K562 (cell line): Measurements from ENCODE around the gene LAP3. TPM values are rescaled to one million over a fixed set of nuclear protein-coding genes. Genes with fewer than 3 reads are reported as not detected.

Experiments used
- GATA2 ChIP-seq: sonication (generic); formaldehyde crosslinking; IDR thresholded peaks from 2 replicates; pipeline ENCODE4 v1.4.0; 2020; ENCODE audit warnings: mild to moderate bottlenecking, missing genetic modification reagents
- GTF2E2 ChIP-seq: fragments of 200-800 bp; sonication (Bioruptor generic); IDR thresholded peaks from 2 replicates; pipeline ENCODE4 v1.6.1; 2016; ENCODE audit warnings: missing genetic modification characterization, missing compliant biosample characterization
- REST ChIP-seq, 2 experiments: fragments of 450-650 bp; formaldehyde crosslinking in 1 of 2; IDR thresholded peaks; 2 replicates each; pipeline versions ENCODE4 v1.4.0 to v1.6.1; 2014 to 2020; ENCODE audit warnings: mild to moderate bottlenecking in 2 of 2, borderline replicate concordance in 1 of 2, low read depth in 1 of 2
- RFX5 ChIP-seq: IDR thresholded peaks from 2 replicates; pipeline ENCODE4 v1.6.1; 2011; ENCODE audit warnings: low read depth, mild to moderate bottlenecking, improper control_type of control experiment, low read length
- TRIM25 ChIP-seq: fragments of 450-650 bp; IDR thresholded peaks from 2 replicates; pipeline ENCODE4 v1.7.0; 2016; ENCODE audit warnings: borderline replicate concordance
- ZNF197 ChIP-seq: fragments of 200-800 bp; sonication (Bioruptor generic); IDR thresholded peaks from 2 replicates; pipeline ENCODE4 v1.6.1; 2016; ENCODE audit warnings: low read depth, missing genetic modification characterization, missing compliant biosample characterization
- ZNF324 ChIP-seq: fragments of 250-450 bp; sonication (Bioruptor Pico); IDR thresholded peaks from 2 replicates; pipeline ENCODE4 v1.4.0; 2020; ENCODE audit warnings: mild to moderate bottlenecking
- ZNF518B ChIP-seq: fragments of 250-450 bp; sonication (Bioruptor Pico); IDR thresholded peaks from 2 replicates; pipeline ENCODE4 v1.5.0; 2021; ENCODE audit warnings: mild to moderate bottlenecking, moderate library complexity
- ZNF639 ChIP-seq, 2 experiments: fragments of 200-800 bp in 1 of 2; sonication (Bioruptor generic) in 1 of 2; sonication (generic) in 1 of 2; formaldehyde crosslinking in 1 of 2; IDR thresholded peaks in 1 of 2; conservative IDR thresholded peaks in 1 of 2; 2 replicates each; pipeline versions ENCODE4 v1.5.0 to v1.6.1; 2016 to 2020; ENCODE audit warnings: missing compliant biosample characterization in 1 of 2, missing genetic modification characterization in 1 of 2, missing genetic modification reagents in 1 of 2
- ZNF764 ChIP-seq: fragments of 250-450 bp; sonication (Bioruptor Pico); IDR thresholded peaks from 2 replicates; pipeline ENCODE4 v1.4.0; 2020; ENCODE audit warnings: low read depth, mild to moderate bottlenecking, moderate library complexity
- polyA plus RNA-seq, 8 experiments: library from polyadenylated mRNA; depleted of rRNA in 4 of 8; stranded (reverse) in 5 of 8; unstranded in 3 of 8; fragments of >200 nt; fragmentation: Nextera tagmentation in 2 of 8; fragmentation: Illumina TruSeq in 1 of 8; extraction: Ambion mirVana in 2 of 8; extraction: Trizol in 1 of 8; gene quantifications; 2 replicates each; pipeline versions ENCODE4 v1.2.1 to v1.2.3, GENCODE V29; 2011 to 2014; ENCODE audit warnings: inconsistent platforms in 1 of 8, missing spikeins in 1 of 8
- total RNA-seq, 7 experiments: library from RNA; depleted of rRNA in 6 of 7; stranded (reverse); fragments of >200 nt in 6 of 7; fragmentation: Illumina TruSeq in 2 of 7; extraction: Trizol in 2 of 7; gene quantifications; 2 replicates each; pipeline versions ENCODE4 v1.2.1 to v1.2.3, GENCODE V29; 2011 to 2021; ENCODE audit warnings: low replicate concordance in 1 of 7

LAP3 gene
- total and polyA plus RNA-seq, 9 of the 15 experiments (the other 6 are each of a cell fraction or from before 2014, with no cell fraction given): 82.3 to 170 (median 107) TPM

GRCh38 chr4:17614416-17615299 lies 37.7 kb downstream of the LAP3 start, which contains the start of gene MED28 (continued):
- TF ChIP-seq REST (IDR thresholded peaks at IDR 0.05; ENCODE audit: borderline replicate concordance): peak; percentile 91
- no peak for TF ChIP-seq REST (CRISPR knock-in tag; IDR thresholded peaks at IDR 0.05; ENCODE audit: low read depth)
- TF ChIP-seq ZNF764: no peak
- no peak for TF ChIP-seq ZNF197 (CRISPR knock-in tag)
- TF ChIP-seq RFX5: no peak
- TF ChIP-seq GATA2 (CRISPR knock-in tag): no peak
- TF ChIP-seq ZNF324 (CRISPR knock-in tag): no peak
- TF ChIP-seq ZNF518B (CRISPR knock-in tag): no peak
- TF ChIP-seq TRIM25: no peak
- TF ChIP-seq ZNF639 (CRISPR knock-in tag; conservative IDR thresholded peaks at IDR 0.05 in 1 of 2, IDR thresholded peaks at IDR 0.05 in 1 of 2): no peak
- peak; percentile 94 for TF ChIP-seq GTF2E2 (tag)
